Peyer's patch (tissue), 4 donors: Measurements from ENCODE around the gene JAM2.

Experiments
- CTCF ChIP-seq, 6 experiments: fragments of 450-650 bp in 4 of 6; fragments of 200-600 bp in 2 of 6; sonication (generic) in 1 of 6; IDR thresholded peaks; one replicate each; pipeline ENCODE4 v1.5.1; 2017 to 2019; ENCODE audit warnings: antibody characterized with exemption in 6 of 6, mild to moderate bottlenecking in 3 of 6, moderate library complexity in 1 of 6
- POLR2A ChIP-seq, 2 donors: fragments of 450-650 bp; IDR thresholded peaks; one replicate each; pipeline ENCODE4 v1.5.1; 2017; ENCODE audit warnings: antibody characterized with exemption in 2 of 2, mild to moderate bottlenecking in 2 of 2, moderate library complexity in 2 of 2

- no peak for TF ChIP-seq CTCF (IDR thresholded peaks at IDR 0.05)
- TF ChIP-seq POLR2A (IDR thresholded peaks at IDR 0.05), result peak; percentile 87 to 91
These were observed 95.5 kb downstream of the JAM2 start for GRCh38 chr21:25734654-25734903.
